ENCODE measurements around the gene PIP5KL1. TPM values are rescaled to one million over a fixed set of nuclear protein-coding genes. Genes with fewer than 3 reads are reported as not detected.

The PIP5KL1 gene
- total RNA-seq, 1 donor from 2014 or later: 1.4 TPM

DNA sequence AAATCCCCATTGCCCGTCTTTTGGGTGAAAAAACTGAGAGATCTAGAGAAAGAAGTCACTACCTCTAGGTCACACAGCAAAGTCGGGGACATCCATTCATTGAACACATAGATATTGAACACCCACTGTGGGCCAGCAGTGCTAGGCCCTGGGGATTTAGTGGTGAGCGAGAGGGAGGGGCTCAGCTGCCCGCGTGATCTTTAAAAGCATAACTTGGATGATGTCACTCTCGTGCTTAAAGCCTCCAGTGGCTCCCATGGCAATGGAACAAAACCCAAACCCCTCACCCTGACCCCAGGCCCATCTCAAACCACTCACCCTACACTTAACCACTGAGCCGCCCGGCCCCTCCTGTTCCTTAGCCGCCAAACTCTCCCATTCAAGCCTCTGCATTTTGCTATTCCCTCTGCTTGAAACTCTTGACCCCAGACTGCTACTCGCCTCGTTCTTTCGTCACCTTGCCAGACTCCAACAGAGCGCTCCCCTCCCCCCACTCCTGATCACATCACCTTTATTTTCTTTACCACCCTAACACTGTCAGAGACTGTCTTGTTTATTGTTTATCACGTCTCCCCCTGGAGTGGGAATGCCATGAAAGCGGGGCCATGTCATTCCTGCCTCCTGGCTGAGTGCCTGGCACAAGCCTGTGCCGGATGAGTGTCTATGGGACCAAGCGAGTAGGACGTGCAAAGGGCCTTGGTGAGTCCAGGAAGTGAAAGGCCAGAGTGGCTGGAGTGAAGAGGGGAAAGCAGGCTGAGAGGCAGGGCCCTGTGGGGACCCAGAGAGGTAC is 710 bp upstream of the PIP5KL1 start:
- no peak for DNase-seq

DNA sequence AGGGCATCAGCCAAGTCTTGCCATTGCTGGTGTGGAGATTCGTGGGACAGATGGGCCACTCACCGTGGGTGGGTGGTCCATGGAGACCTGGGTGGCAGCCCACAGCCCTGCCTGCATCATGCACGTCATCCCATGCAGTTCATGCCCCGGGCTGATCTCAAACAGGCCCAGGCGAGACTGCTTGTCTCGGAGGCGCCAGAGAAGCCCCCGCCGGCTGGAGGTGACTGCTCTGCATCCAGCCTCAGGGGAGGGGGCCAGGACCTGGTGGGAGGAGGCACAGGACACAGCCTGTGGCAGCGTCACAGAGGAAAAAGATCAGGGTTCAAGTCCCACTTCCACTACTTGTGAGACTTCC is 975 bp downstream of the PIP5KL1 start:
- no peak for DNase-seq

DNA sequence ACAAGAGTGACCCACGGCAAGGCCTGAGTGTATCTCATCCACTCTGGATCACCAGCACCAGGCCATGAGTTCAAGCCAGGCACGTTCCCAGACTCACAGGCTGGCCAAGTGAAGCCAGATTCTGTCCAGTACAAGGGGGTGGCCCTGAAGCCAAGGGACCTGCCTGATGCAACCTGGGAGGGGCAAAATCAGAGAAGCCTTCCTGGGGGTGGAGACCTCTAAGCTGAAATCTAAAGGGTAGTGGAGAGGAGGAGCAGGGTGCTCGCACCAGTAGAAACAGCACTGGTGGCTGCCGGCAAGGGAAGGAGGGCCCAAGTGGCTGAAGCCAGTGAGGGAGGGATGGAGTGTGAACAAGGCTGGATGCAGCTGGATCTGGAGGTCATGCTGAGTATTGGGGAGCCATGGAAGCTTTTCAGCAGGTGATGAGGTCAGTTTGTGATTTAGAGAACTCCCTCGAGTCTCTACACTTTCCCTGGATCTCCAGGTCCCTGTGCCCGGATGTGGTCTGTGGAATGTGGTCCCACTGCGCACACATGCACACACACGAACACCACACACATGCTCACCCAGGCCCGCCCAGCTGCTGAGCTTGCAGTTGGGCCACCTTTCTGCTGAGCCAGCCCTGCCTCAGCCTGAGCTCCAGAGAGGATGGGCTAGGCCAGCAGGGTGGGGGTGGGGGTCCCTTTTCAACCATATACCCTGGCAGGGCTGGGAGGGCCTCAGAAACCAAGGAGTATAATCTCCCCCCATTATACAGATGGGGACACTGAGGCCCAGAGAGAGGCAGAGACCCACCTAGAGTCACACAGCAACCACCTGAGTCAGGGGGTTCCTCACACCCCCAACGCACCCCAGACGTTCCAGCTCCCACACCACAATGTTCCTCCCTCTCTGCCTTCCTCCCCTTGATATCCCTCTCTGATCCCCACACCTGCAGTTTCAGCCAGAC is 1.6 kb downstream of the PIP5KL1 start:
- DNase-seq: no peak

DNA sequence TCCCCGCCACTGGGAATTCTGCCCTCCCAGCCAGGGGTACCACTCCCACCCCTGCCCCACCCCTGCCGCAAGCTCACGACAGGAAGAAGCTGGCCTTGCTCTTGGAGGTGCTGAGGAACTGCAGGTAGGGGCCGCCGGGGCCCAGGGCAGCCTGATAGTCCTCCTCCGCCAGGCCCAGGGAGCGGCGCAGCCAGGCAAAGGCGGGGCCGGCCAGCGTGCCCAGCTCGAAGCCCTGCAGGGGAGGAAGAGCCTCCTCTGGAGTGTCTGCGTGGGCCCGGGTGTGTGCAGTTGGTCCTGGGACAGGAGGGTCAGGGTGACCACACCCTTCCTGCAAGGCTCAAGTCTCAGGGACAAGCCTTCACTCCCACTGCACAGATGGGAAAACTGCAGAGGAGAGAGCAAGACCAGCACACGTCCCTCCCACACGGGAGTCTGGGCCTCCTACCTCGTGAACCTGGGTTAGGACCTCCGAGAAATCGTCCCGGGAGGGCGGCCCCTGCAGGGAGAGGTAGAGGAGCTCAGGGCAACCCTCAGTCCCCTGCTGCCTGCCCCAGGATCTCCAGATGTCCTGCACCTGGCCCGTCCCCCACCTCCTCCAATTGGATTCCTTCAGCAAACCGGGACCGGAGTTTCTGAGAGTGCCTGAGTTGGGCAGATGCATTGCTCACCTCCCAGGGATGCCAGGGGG is 2.4 kb downstream of the PIP5KL1 start:
- DNase-seq: no peak

DNA sequence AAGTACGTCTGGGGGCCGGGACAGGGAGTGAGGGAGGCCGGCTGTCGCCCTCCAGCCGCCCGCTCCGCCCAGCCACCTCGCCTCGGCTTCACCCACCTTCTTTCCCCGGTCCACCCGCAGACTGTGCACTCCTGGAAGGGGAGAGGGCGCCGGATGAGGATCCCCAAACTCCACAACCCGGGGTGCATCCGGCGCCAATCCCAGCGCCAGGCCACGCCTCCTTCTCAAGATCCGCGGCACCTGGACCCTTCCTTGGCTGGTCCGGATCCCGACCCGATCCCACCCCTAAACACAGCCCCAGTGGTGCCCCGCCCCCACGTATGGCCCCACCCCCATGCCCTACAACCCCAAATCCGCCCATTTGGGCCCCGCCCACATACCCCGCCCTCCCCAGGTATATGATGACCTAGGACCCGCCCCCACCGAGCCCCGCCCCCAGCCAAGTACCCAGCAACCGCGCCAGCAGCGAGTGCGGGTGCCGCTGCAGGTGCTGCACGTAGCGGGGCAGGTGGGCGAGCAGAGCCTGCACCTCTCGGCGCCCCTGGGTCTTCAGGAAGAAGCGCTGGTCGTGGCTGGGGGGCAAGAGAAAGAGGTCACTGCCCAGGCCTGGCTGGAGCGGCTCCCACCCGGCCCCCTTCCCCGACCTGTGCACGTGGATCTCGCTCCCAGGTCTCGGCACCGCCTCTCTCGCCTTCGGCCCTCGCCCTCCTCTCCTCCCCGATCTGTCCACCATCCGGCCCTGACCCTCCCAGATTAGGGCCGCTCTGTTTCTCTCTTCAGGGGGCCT is 3.2 kb downstream of the PIP5KL1 start:
- DNase-seq: no peak

DNA sequence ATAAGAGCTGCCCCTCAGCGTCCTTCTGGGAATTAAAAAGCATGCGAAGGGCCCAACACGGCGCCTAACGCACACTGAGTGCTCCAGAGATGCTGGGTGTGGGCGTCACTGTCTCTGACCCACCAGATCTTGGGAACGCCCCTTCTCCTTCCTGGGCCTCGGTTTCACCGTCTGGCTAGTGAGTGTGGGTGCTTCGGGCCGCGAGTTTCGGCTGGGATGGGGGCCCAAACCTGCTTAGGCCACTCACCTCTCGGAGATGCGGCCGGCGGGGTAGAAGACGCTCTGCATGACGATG is 3.7 kb downstream of the PIP5KL1 start:
- DNase-seq: no peak

DNA sequence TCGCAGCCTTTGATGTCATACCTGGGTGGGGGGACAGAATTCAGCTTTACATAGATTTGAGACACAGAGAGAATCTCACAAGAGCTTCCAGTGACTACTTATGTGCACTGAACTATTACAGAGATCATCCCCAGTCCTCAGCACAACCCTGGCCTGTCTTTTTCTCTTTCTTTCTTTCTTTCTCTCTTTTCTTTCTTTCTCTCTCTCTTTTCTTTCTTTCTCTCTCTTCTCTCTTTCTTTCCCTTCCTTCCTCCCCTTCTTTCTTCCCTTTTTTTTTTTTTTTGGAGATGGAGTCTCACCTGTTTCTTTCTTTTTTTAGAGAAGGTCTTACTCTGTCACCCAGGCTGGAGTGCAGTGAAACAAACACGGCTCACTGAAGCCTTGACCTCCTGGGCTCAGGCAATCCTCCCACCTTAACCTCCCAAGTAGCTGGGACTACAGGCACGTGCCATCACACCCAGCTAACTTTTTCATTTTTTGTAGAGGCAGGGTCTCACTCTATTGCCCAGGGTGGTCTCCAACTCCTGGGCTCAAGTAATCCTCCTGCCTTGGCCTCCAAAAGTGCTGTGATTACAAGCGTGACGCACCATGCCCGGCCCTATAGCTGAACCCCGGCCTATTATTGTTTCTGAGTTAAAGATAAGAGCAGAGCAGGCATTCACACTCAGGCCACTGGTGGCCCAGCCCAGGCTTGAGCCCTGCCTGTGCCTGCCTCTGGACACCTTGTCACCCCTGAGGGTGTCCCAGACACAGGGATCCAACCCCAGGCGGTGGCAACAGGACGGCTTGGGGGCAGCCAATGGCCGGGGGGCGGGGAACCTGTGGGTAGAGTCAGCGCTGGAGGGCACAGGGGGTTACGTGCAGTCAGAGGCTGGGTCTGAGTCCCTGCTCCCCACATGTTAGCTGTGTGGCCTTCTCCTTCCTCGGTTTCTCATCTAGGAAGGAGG is 4.3 kb downstream of the PIP5KL1 start:
- no peak for DNase-seq

DNA sequence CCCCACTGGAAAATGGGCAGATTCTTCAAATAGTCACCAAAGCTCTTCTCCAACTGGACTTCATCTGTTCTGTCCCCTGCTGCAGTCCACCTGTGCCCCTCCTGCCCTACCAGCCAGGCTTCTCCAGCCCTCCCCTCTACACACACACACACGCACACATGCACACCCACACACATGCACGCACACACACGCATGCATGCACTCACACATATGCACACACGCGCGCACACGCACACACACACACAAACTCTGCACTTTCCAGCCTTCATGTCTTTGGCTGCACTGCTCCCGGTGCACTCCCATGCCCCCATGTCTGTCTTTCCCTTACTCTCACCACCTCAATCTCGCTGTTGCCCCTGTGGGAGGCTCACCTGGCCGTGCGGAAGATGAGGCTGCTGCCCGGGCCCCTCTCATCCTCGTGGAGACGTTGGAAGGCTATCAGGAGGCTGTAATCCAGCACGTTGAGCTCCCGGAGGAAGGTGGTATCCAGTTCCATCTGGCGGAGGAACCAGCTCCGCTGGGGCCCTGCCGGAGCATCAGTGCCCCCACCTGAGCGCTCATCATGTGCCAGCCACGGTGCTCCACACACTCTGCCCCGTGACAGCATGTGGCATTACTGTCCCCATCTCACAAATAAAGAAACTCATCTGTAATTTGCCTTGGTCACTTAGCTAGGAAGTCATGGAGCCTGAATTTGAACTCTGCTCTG is 5.7 kb downstream of the PIP5KL1 start:
- no peak for DNase-seq

DNA sequence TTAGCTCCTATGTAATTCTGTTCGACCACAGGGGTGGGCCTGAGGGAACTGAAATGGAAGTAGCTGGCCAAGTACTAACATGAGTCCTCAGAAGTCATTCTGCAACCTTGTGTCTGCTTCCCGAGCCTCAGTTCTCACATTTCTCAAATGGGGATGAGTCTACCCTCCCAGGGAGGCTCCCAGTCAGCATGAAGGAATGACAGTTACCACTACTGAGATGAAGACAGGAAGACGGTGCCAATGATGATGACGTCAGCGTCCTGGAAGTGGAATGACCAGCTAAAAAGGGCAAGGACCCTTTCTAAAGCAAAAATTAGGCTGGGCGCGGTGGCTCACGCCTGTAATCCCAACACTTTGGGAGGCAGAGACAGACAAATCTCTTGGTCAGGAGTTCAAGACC is 6.8 kb downstream of the PIP5KL1 start:
- no peak for DNase-seq

DNA sequence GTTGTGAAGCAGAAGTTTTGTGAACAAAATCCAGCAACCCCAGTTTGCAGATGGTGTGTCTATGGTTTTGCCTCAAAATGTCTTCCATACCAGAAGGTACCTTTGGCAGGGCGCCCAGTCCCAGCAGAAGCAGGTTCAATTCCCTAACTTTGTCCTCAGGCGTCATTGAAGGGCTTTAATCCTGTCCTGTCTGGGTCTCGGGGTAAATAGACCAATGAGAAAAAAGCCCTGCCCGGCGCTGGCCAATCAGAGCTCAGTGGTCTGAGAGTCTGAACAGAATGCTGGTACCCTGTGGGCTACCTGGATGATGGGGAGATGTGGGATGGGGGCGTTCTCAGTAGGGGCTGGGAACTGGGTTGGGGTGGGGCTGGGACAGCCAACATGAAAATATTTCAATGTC is 7.5 kb downstream of the PIP5KL1 start:
- no peak for DNase-seq

DNA sequence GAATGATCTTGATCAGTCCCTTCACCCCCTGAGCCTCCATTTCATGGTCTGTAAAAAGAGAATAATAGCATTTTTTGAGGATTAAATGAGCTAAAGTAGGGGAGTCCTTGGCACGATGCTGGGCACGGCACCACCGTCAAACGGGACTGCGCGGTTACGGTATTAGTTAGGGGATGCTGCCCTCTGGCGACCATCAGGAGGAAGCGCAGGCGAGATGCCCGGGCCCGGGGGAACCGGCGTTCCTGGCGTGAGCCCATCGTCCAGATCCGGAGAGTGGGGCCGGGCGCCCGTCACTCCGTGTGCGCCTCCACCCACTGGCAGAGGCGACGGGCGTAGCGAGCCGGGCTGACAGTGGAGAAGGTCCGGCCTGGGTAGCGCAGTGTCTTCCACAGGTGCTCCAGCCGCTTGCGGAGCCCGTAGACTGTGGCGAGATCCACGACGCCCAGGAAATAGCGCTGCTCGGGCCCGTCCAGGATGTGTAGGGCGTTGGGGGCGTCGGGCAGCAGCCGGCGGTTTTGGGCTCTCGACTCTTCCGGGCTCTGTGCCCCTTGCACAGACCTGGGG is 8.9 kb downstream of the PIP5KL1 start:
- DNase-seq: no peak

DNA sequence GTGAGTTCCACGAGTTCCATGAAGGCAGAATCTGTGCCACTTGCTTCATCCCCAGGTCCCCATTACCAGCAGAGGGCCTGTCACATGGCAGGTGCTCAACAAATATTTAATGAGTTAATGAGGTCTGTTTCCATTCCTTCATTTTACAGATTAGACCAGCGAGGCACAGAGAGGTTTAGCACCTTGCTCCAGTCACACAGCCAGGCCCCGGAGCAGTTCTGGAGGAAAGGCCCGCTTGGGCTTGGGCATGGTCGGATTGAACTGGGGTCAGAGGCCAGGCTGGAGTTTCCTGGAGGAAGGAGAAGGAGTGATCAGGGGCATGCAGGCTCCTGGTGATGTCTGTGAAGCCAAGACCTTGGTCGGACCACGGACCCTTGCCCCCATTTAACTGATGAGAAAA is 9.8 kb downstream of the PIP5KL1 start:
- no peak for DNase-seq

DNA sequence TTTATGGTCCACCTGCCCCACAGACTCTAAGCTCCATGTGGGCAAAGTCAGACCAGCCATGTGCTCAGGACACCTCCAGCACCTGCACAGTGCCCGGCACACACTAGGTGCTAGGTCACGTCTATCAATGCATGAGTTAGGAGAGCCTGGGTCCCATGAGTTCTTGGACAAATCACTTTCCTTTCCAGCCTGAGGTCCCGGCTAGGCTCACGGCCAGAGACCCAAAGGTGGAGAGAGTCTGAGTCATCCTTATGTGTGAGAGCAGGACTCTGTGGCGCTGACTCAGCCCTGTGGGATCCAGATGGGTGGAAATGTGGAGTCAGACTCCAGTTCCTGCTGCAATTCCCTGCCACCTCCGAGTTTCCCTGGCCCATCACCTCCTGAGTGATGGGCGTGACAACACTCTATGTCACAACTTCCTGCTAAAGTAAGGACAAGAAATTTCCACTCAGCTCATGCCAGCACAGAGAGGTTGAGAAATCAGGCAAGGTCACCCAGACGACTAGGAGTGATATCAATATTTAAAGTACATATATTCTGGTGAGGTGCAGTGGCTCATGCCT is 11.2 kb downstream of the PIP5KL1 start:
- peak; percentile 66 for DNase-seq

DNA sequence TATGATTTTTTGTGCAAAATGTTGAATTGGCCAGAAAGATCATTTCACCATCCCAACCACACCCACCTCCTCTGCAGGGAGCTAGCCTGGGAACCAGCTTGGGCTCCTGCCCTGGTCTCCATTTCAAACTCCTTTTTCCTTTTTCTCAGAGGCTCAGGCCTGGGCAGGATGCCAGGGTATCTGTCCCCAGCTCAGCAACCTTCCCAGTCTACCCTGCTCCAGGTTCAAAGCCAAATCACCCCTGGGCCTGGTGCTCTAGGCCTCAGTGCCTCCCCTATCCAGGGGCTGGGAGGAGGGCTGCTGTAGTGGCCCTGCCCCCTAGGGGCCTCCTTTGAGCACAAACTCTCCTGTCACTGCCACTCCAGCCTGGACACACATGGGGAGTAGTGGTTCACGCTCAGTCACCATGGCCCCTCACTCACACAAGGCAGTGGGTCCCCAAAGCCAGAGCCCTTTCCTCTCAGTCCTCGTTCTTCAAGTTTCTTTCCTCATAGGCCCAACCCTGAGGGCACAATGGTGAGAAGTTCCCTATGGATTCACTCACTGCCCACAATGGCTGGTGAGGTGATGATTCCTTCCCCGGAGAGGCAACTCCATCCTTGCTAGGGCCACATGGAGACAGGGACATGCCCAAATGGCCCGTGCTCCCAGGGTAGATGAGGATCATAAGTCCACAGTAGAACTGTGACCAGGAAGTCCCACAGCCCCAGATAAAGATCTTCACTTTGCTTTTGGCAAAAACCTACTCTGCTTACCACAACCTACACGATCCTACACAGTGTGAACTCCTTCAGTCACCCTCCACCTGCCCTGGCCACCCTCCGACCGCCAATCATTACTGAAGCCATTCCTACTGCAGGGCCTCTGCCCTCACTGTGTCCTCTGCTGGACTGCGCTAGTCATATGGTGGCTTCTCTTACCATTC is 12.1 kb downstream of the PIP5KL1 start:
- DNase-seq: no peak

DNA sequence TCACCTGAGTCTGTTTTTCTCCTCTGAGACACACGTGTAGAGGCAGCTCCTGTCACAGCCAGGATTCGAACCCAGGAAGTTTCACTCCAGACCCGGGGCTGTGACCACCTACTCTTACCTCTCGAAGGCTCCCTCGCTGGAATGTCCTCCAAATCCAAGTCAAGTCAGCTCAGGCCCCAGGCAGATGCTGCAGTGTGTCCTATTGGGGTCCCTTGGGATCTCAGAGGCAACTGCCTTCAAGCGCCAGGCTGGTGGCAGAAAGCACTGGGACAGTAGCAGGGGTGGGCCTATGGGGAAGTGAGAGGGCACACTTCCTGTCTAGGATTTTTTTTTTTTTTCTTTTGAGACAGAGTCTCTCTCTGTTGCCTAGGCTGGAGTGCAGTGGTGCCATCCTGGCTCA is 13.0 kb downstream of the PIP5KL1 start:
- DNase-seq: no peak

DNA sequence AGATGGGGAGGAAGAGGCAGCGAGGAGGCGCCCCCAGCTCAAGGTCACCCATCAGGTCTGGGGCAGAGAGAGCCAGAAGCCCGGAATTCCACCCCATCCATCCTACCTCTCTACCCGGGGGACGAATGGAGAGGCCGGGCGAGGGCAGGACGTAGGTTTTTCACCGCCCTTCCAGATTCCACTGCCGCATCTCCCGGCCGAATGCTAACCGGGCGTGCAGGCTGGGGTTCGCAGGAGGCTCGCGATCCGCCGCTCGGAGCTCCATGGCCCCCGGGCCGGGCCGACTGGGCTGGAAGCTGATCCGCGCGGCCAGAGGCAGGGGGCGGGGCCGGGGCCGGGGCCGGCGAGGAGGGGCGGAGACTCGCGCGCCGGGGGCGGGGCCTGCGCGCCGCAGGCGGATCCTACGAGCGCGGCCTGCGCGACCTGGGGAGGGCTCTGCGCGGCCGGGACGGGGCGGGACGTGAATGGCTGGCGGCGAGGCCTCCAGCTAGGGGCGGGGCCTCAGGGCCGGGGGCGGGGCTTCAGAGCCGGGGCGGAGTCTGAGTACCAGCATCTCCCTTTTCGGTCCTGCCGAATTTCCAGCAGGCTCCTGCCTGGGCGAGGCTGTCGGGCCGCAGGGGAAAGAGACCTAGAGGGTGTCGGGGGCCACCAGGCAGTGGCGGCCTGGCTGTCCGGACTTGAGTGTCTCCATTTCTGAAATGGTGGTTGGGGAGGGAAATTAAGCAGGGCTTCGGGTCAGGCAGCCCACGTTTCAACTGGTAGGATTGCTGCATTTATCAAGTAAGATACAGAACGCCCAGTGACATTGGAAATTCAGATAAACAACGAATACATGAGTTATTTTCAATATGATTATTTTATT is 13.6 kb downstream of the PIP5KL1 start, which contains the start of gene ST6GALNAC4:
Gene ST6GALNAC4, minus strand, starts transcription at position 322 of the 862 bp plus-strand sequence. CDS start 622 bp downstream, outside the sequence.
- DNase-seq: peak; percentile 94
